Measurements from ENCODE around the gene PLCL2.
A peak's percentile ranks its signal among the peaks of the same experiment; 100 is the strongest.

The PLCL2 gene

DNA sequence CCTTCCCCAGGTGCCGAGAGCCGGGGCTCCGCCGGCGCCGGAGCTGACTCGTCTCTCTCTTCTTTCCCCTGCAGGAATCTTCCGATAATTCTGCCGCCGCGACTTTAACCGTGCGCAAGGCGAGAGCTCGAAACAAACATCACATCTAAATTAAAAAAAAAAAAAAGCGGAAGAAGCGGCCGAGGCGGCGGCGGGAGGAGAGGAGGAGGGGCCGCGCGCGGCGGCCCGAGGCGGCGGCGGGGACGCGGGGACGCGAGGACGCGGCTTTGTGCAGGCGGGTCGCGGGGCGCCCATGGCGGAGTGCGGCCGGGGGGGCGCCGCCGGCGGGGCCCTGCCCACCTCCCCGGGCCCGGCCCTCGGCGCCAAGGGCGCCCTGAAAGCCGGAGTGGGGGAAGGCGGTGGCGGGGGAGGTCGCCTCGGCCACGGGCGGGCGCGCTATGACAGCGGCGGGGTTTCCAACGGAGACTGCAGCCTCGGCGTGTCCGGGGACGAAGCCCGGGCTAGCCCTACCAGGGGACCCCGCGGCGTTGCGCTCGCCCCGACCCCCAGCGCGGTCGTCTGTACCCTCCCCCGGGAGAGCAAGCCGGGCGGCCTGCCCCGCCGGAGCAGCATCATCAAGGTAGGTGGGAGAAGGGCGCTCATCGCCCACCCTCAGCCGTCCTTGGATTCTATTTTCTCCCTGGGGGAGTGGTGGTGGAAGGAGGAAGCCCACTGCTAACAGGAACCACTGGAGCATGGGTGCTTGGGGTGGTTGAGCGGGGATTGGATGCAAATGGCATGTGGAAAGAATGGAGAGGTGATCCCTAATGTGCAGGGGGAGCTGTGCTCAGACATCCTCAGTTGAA lies at the start of gene PLCL2:
PLCL2 (plus strand) TSS at position 208 of the 845 bp plus-strand sequence; CDS start at position 293, 85 bp downstream.
- peak; percentile 20 for DNase-seq

DNA sequence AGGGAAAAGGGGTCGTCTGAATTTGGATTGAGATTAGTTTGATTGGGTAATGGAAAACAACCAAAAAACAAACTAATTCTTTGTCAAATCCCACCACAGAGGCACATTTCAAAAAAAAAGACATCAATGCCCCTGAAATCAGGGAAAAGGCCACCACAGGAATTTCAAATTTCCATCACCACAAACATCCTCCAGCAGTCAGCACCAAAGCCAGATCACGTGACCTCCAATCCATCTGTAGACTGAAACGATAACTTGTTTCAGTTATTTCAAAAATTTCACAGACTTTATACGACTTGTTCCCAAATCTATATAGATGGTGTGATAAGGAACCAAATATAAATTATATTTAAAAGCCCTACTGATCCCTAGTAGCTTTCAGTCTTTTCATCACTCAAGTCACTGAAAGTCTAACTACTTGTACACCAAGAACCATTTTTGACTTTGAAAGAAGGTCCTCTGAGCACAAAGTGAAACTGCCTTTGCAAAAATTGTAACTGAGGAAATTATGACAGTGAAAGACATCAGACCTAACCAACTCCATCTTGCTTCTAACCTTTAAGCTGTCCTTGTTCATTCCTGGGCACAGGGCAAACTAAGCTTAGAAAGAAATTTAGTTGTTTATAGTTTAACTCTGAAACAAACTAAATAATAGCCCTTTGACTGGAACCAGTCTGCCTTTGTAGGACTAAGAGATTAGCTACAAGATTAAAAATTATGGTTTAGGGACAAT lies 48.1 kb upstream of the PLCL2 start:
- DNase-seq = no peak

DNA sequence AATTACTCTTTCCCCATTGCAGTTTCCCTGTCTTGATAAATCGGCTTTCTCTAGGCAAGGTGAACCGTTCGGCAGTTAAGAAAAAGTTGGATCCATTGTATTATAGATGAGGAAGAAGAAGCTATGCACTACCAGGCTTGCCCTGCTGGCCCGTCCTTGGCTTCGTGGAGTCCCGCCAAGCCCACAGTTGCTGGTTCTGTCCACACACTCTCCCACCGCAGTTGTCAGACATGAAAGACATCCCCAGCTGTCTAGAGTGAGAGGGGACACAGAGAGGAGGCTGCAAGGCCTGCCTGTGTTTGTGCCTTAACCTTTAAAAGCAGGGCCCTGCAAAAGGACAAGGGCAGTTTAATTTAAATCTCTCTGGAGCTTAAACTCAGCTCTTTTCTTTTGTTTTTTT lies 47.2 kb upstream of the PLCL2 start:
- DNase-seq = no peak

DNA sequence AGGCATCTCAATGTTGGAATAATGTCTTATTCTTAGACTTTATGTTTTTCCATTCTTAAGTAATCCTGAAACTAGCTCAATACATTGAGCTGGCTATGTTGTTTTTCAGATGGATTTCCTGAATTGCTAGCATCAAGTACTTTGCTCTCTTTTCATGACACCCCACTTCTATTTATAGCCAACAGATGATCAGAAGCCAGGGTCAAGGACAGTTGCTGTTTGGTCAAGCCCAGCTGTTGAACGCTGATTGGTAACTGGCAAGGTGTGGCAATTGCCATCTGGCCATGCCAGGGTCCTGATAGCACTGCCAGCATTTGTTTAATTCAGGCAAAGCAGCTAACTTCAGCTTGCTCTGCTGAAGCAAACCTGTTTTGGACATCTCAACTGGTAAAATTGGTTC lies 46.2 kb upstream of the PLCL2 start:
- no peak for DNase-seq

DNA sequence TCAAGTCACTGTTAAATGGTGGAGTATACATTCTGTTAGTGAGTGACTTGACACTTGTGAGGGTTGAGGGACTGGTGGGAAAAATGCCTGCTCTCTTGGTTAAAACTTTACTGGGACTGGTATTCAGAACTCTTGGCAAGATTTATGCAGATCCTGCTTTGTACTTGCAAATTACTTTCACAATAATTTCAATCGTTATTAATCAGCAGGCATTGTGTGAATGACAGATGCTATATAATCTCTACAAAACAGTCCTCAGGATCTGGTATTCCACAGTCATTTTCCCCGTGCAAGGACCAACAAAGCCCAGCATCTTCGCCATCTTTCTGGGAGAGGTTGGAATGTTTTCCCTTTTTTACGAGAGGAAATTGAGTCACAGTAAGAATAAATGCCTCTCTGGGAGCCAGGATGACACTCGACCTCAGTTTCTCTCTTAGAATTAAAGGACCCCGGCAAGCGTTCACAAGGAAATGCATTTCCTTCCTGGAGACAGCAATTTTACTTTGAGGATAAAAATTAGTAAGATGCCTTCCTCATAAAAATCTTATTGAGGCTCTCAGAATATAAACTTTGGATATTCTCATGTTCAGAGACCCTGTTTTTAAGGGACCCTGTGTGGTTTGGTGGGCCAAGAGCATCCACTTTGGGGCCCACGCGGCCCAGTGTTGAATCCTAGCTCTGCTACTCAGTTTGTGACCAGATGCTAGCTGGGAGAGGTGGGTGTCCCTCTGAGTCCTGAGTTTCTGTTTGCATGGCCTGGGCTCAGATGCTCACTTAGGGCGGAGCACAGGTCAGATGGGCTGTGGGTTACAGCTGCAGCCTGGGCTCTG lies 45.3 kb upstream of the PLCL2 start:
- no peak for DNase-seq

DNA sequence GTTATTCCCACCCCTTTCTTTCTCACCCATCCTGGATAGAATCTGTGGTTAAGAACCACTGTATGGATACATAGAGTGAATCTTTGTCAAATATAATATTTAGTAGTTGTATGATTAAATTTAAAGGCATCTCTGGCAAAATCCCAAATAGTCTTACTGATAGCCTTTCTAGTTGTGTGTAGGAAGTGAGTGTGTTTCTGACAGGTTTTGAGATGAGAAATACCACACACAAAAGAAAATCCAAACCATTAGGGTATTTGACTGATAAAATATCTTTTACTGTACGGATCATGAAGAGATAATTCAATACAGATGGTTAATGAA lies 44.7 kb upstream of the PLCL2 start:
- DNase-seq = no peak

GRCh38 chr3:16841041-16841753 lies 43.6 kb upstream of the PLCL2 start:
- DNase-seq = no peak

- no peak for DNase-seq
Measured at GRCh38 chr3:16841904-16842271, 42.9 kb upstream of the PLCL2 start.

GRCh38 chr3:16842272-16843270 lies 42.2 kb upstream of the PLCL2 start:
- DNase-seq = no peak

DNA sequence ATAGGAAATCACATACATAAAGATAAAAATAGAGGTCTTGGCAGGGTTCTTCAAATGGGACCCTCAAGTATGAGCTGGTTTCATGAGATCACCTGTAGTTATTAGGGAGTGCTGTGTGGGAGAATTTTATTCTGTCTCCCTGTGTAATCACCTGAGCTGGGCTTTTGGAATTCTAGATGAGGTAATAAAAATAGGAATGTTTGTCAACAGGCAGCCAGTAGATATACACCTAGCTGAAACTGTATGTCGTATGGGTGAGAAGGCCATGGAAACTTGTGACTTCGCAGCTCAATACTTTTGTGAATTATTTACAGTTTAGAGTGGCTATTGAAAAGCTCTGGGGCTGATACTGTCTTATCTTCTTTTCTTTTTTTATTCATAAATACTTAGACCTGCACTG lies 40.5 kb upstream of the PLCL2 start:
- no peak for DNase-seq

DNA sequence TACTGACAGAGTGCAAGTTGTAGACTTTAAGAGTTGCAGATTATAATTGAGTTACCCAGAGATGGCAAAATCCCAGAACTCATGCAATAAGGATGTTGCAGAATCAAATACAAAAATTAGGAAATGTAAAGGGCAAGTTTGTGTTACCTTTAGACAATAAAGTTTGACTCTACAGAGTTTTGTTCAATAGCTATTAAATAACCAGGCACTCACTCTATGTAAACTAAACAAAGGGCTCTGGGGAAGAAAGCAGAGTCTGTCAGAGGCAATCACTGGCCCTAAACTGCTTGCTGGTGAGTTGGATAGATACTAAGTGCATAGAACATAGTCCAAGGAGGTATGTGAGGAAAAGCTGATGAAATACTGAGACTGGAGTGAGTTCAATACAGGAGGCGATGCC lies 40.0 kb upstream of the PLCL2 start:
- DNase-seq = no peak

DNA sequence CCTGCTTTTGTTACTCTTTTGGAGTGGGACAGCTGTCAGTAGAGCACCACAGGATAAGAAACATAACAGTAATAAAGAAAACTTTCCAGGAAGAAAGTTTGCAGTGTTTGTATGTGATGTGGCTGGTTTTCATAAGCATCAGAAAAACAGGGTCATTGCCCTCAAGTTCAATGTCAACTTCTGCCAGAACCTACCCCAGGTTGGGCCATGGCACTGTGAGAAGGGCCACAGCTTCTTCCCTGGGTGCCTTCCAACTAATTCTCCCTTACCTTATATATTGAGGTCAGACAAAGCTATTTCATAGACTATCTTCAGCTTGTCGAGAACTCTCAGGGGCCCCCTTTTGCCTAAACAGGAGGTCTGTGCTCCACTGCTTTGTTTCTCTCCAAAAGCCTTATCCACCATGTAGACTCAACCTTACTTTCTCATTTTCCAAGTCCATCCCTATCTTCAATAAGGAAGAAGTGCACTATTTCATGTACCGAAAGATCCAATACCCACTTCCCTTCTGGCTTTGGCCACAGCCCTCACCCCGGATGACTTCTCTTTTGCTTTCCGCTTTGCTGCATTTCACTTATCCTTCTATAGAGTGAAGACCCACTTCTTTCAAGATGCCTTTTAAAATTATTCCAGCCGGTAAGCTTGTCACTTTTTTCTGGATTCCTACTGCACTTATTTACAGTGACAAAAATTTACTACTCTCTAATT lies 38.2 kb upstream of the PLCL2 start:
- no peak for DNase-seq

DNA sequence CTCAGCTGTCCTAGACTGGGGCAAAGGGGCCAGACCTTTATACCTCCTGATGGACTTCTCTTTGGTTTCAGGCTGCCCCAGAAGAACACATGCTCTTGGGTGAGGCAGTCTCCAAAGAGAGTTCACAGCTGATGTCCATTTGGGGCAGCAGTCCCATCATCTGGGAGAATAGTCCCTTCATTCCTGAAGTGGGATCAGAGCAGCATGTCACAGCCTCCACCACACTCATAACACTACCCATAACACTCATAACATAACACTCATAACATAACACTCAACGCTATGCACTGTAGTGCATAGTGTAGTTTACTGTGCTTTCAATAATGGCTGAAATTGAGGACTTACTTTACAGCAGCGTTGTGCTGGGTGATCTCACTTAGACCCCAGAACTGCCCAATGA lies 36.7 kb upstream of the PLCL2 start:
- DNase-seq = no peak

- DNase-seq = peak; percentile 10
Measured at GRCh38 chr3:16849229-16849628, 35.5 kb upstream of the PLCL2 start.

- DNase-seq = no peak
Measured at GRCh38 chr3:16849795-16850194, 35.0 kb upstream of the PLCL2 start.

DNA sequence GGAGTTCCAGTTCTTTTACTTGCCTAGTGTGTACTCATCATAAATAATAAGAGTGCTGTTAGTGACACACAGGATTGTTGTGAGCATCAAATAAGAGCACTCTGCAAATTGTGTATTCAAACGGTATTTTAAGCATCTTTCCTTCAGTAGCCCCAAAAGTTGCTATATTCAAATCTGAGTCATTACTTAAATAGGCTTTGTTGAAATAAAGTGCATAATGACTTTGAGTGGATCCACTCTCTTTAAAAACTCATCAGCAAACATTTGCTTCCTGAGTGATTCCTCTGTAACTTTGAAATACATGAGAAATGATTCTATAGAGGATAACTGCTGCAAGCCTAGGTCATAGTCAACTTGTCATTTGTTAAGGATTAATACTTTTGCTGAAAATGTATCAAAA lies 29.3 kb upstream of the PLCL2 start:
- no peak for DNase-seq

- no peak for DNase-seq
Measured at GRCh38 chr3:16860234-16860633, 24.5 kb upstream of the PLCL2 start.

DNA sequence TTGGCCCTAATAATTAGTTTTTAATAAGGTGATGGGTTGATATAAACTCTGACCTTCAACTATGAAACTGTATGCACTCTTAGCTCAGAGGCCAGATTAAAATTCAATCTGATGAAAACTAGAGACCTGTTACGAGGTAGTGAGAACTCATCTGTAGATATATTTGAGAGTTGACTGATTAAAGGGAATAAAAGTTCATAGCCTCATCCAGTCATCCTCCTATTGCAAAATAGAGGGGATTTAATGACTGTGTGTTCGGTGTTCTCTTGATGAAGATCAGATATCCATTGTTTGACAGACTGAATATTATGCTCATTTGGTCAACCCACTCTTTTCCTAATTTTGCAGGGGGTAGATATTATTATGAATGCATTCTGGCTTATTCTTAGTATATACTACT lies 23.3 kb upstream of the PLCL2 start:
- DNase-seq = no peak

- no peak for DNase-seq
Measured at GRCh38 chr3:16864610-16865313, 20.0 kb upstream of the PLCL2 start.

DNA sequence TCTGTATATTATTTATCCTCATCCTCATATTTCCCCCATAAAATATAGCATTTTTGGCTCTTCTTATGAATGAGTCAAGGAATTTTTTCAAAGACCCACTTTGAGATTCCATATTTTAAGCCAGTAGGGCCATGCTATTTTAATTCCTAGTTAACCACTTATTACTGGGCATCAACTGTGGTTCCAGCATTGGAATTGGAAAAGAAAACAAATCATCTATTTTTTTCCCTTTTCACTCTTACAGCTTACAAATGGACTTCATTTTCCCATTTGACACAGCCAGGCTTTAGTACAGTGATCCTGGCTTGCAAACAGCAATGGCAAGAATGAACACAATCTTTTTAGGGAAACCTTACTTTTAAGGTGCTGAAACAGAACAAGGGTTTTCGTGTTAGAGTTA lies 19.4 kb upstream of the PLCL2 start:
- no peak for DNase-seq

All from NCI-H146 (cell line).